Body of pancreas (tissue), 4 donors: Measurements from ENCODE around the gene NECTIN1.

Experiments used
- POLR2A ChIP-seq, 3 donors: fragments of 450-650 bp; IDR thresholded peaks; one replicate each; pipeline ENCODE4 v1.6.1; 2016; ENCODE audit warnings: antibody characterized with exemption in 3 of 3, mild to moderate bottlenecking in 2 of 3
- TF ChIP-seq, protein P1 (sequence below), 7 experiments: fragments of 450-650 bp in 4 of 7; fragments of 200-600 bp in 3 of 7; sonication (generic) in 3 of 7; IDR thresholded peaks; one replicate each; pipeline ENCODE4 v1.5.1; 2016 to 2019; ENCODE audit warnings: antibody characterized with exemption in 7 of 7

DNA sequence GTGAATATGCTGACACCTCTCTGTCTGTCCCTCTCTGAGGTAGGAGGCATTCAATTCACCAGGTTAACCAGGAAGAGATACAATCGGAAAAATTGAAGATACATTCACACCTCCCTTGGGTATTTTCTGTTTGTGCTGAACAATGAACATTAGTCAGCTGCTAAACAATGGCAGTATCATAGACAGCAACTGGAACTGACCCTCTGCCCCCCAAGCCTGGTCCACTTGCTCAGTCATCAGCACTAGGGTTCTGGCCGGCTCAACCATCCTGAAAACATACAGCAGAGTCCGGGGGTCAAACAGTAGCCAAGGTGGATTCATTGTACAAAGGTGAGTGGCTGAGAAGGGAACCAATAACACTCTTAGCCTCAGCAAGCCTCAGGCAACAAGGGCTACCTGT, 4.0 kb downstream of the NECTIN1 start:
- TF ChIP-seq POLR2A (IDR thresholded peaks at IDR 0.05), result no peak
- TF ChIP-seq, protein P1, sequence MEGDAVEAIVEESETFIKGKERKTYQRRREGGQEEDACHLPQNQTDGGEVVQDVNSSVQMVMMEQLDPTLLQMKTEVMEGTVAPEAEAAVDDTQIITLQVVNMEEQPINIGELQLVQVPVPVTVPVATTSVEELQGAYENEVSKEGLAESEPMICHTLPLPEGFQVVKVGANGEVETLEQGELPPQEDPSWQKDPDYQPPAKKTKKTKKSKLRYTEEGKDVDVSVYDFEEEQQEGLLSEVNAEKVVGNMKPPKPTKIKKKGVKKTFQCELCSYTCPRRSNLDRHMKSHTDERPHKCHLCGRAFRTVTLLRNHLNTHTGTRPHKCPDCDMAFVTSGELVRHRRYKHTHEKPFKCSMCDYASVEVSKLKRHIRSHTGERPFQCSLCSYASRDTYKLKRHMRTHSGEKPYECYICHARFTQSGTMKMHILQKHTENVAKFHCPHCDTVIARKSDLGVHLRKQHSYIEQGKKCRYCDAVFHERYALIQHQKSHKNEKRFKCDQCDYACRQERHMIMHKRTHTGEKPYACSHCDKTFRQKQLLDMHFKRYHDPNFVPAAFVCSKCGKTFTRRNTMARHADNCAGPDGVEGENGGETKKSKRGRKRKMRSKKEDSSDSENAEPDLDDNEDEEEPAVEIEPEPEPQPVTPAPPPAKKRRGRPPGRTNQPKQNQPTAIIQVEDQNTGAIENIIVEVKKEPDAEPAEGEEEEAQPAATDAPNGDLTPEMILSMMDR (IDR thresholded peaks at IDR 0.05), result no peak
